ENCODE measurements around the gene KIAA1755.

- no peak for TF ChIP-seq EZH2phosphoT487 (IDR thresholded peaks at IDR 0.05; ENCODE audit: insufficient read depth, low read depth)
- no peak for TF ChIP-seq EZH2 (IDR thresholded peaks at IDR 0.05; ENCODE audit: insufficient read depth, poor library complexity, severe bottlenecking)
These were observed 70.4 kb downstream of the KIAA1755 start for GRCh38 chr20:38190166-38190565.
